GM21825 (cell line): ENCODE measurements around the gene BPIFB1.

Source experiments
- ATAC-seq: cut with Tn5 transposase; IDR thresholded peaks from one replicate; pipeline ENCODE4 v1.9.1; 2021; ENCODE audit warnings: mild to moderate bottlenecking, moderate library complexity; ENCODE audit not compliant: unreplicated experiment

BPIFB1 gene

DNA sequence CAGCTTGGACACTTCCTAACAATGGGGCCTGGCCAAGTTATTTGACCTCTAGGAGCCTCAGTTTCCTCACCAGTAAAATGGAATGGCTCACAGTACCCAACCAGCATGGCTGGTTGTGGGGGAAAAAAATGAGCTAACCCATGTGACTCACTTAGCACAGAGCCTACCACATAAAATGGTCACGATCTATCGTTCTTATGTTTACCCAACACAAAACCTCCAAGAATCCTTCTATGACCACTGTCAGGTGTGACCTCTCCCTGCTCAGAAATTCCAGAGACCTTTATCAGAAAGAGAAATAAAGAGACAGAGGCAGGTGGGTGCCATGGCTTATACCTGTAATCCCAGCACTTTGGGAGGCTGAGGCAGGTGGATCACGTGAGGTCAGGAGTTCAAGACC lies 39.4 kb downstream of the BPIFB1 start:
- ATAC-seq, result no peak

DNA sequence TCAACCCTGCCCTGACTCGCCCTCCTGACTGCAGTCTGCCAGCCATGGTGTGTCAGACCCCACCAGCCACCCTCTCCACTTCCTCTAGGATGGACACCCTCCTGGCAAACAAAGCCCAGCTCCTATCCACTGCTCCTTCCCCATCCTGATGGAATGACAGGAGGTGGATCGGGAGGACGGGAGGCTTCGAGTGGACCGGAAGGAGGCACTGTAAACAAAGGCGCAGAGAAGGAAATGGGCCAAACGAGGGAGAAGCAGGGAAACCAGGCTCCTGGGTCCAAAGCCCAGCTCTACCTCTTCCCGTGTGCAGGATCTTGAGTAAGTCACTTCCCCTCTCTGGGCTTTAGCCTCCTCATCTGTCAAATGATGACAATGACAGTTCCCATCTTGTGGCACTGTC lies 40.2 kb downstream of the BPIFB1 start:
- no peak for ATAC-seq

DNA sequence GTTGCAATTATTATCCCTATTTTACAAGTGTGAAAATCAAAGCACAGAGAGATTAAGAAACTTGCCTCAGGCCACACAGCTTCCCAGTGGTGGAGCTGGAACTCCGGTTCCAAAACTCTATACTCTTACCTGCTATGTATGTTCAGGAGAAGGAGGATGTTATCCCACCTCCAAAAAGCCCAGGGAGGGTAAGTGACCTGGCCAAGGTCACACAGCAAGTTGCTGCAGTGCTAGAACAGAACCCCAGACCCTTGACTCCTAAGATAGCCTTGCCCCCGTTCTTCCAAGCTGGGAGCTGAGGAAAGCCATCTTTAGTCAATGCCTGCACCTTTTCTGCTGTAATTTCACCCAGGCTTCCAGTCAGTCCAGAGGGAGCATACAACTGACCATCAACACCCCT lies 42.3 kb downstream of the BPIFB1 start:
- no peak for ATAC-seq

DNA sequence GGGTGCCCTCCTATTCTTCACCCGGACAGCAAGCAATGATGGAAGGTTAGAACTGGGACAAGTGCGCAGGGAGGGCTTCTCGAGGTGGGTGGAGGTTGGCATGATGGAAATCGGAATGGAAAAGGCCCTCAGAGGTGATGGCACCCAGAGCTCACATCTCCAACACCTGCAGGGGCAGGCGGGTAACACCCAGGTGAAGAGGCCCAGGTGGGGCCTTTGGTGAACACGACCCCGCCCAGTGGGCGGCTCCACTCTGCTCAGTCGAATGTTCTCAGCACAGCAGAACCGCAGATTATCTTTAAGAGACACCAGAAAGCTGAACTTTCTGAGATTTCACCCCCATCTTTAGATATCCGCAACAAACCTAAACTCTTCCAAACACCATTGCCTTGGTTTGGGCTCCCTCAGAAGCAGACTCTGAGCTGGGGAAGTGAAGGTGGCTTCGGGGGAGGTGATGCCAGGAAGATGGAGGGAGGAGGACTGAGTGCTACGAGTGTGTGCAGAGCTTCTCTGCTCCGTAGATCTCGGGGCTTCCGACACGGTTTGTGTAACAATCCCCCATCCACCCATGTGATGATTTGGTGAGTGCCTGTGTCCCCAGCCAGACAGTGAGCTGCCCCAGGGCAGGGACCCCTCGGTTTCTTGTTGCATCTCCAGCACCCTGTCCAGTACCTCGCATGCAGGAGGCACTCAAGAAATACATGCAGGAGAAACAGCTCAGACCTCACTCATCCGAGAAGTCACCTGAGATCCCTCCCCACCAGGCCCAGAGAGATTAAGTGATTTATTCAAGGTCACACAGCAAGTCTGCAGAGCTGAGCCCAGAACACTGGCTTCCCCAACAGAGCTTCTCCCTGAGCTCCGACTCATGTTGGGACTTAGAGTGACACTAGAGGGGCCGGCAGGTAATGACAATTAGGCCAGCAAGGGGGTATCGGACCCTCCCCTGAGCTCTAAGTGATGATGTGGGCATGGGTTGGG lies 45.4 kb downstream of the BPIFB1 start:
- ATAC-seq, result no peak

DNA sequence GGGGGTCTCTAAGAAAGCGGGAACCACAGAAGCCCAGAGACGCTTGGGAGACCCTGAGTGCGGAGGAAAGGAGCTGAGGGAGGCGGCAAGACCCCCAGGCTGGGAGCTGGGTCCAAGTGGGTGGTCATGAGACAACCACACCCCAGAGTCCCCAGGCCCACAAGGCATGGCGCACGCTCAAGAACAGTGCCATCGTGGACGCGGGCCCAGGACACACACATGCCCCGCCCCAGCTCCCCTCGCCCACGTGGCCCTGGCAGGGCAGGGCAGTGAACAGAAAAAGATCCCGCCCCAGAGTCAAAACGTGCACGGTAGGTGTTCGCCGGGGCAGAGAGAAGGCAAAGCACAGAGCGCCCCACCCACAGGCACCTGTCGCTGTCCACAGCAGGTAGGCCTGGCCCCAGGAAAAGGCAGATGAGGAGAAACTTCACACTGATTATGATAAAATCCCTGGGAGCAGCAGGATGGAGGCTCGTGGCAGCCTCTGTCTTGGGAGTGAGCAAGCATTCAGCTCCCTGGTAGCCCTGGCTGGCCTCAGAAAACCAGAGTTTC lies 50.0 kb downstream of the BPIFB1 start:
- no peak for ATAC-seq

DNA sequence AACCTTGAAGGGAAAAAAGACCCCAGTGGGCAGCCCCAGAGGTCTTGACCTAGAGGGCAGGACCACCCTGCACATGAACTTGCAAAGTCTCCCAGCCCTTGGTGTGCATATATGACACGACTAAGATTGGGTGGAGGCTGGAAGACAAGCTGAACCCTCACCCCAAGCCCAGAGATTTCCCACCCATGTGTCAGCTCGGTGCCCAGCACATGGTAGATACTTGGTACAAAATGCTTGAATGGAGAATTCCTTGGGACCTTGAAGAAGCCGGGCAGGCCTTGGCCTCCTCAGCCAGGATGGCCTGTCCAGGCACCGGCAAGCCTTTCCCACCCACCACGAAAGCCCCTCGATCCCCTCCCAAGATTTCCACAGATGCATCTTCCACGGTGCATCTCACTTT lies 50.6 kb downstream of the BPIFB1 start:
- no peak for ATAC-seq

DNA sequence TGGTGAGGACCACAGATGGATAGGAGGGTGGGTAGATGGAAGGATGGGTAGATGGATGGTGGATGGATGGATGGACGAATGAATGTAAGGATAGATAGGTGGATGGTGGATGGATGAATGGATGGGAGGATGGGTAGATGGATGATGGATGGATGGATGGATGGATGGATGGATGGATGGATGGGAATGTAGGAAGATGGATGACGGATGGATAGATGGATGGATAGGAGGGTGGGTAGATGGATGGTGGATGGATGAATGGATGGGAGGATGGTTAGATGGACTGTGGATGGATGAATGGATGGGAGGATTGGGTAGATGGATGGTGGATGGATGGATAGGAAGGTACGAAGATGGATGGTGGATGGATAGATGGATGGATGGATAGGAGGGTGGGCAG lies 51.1 kb downstream of the BPIFB1 start:
- no peak for ATAC-seq

DNA sequence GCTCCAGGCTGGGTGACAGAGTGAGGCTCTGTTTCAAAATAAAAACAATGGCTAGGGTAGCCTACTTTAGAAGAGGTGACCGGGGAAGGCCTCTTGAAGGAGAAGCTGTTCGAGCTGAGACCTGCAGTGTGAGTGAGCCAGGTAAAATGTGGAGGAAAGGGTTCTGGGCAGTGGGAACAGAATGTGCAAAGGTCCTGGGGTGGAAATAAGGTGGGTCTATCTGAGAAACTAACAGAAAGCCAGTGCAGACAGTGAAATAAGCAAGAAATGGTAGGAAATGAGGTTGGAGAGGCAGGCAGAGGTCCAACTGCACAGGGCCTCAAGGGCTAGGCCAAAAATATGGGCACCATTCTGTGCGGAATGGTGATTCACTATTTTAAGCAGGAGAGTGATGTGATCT lies 53.4 kb downstream of the BPIFB1 start:
- ATAC-seq, result no peak

DNA sequence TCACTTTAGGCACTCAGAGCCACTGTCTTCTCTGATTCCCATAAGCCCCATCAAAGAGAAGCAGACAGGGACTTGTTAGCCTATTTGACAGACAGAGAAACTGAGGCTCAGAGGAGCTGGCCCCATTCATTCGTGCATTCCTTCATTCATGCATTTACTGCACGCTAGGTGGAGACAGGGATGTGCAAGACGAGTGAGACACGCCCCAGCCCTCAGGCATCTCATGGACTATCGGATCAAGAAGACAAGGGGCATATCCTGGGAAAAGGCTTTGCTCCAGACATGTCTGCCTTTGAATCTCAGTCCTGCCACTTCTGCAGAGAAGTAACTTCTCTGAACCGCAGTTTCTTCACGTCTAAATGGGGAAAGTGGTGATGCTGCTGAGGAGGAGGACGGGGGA lies 54.1 kb downstream of the BPIFB1 start:
- ATAC-seq, result no peak

DNA sequence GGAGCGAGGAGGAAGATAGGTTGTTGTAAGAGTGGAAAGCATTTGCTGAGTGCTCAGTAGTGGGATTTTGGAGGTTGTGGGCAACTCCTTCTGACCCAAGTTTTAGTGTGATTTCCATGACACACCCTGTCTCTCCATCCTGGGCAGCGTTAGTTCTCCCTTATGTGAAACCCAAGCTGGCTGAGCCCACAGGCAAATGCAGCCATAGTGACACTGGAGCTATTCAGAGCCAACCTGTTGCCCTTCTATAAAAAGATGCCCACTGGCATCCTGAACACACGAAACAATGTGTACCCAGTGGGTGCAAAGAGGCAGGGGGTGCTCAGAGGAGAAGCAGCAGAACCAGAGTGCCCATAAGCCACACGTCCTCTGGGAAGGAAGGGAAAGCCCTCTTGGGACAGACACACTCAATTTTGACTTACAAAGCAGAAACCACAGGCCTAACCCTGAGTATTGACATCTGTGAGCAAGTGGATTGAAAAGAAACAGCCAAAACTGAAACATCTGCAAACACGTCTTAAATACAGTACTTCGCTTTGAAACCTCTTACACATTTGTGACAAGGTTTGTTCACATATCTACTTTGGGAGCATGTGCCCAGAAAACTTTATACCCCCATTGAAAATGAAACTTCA lies 54.6 kb downstream of the BPIFB1 start:
- peak; percentile 61 for ATAC-seq

DNA sequence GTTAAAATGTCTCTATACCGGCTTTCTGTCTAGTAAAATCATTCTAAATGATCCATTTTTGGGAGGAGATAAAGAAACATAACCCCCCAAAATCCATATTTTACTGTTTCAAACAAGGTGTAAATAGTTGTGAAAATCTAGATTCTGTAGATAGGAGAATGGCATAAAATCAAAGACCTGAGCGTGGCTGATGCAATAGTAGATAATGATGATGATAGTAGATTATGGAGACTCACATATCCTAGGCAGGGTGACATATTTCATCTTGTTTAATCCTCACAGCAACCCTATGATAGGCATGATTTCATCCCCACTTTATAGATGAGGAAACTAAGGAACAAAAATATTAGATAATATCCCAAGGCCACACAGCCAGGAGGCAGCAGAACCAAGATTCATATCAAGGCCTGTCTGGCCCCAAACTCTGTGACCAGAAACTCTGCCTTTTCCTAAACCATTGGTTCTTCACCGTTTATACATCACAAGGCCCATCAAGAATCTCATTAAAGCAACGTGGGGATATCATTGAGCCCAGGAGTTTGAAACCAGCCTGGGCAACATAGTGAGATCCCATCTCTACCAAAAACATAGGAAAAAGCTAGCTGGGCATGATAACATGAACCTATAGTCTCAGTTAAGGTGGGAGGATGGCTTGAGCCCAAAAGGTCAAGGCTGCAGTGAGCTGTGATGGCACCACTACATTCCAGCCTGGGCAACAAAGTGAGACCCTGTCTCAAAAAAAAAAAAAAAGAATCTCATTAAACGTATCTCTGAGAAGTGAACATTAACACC lies 55.6 kb downstream of the BPIFB1 start:
- ATAC-seq, result no peak

DNA sequence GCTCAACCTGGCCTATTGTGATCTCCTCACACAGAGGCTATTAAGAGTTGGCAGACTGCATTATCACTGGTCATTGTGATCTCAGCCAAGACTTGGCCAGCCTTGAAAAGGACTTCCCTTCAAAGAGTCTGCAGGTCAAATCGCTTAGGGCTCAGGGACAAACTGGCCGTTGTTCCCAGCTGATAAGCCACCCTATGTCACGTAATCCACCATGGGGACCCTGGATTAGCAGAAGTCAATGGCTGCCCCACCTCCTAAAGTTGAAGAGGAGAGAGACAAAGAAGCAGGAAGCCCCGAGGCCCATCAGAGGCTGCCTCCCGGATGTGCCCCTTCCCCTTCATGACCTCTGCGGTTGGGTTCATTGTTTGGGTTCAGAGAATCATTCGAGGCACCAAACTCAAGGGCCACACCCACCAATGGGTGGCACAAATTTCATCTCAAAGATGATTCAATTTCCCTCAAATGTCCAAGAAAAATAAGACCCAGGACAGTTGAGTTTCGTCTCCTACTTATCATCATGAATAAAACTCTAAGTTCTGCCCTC lies 56.6 kb downstream of the BPIFB1 start:
- ATAC-seq, result no peak

DNA sequence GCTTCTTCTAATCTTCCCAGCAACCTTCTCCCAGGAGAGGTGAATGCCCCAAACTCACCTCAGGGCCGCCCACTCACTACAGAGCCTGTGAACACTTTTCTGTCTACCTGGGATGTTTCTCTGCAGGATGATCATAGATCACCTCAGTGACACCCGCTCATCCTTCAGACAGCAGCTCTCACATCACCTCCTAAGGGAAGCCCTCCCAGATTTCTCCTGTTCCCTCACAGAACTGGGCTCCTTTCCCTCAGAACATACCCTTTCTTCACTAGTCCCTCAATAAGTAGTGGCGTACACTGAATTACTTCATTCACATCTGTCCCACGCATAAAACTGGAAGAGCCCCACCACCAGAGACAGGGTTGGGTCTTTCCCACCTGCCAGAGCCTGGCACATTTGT lies 60.5 kb downstream of the BPIFB1 start:
- ATAC-seq, result no peak

DNA sequence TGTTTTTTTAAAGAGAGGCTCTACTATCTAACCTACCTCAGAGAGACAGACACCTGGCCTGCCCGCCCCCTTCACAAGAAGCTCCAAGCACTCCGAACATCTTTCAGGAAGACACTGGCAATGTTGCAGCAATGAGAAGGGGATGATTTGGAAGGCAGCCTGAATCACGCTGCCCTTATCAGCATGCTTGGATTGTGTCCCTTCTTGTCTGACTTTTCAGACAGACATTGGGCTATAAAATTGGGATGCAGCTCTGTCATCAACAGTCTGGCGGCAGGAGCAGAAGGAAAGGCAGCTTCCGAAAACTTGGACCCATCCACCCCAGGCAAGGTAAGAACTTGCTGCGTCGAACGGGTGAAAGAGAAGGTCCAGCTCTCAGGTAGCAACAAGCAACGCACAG lies 62.3 kb downstream of the BPIFB1 start:
- no peak for ATAC-seq

DNA sequence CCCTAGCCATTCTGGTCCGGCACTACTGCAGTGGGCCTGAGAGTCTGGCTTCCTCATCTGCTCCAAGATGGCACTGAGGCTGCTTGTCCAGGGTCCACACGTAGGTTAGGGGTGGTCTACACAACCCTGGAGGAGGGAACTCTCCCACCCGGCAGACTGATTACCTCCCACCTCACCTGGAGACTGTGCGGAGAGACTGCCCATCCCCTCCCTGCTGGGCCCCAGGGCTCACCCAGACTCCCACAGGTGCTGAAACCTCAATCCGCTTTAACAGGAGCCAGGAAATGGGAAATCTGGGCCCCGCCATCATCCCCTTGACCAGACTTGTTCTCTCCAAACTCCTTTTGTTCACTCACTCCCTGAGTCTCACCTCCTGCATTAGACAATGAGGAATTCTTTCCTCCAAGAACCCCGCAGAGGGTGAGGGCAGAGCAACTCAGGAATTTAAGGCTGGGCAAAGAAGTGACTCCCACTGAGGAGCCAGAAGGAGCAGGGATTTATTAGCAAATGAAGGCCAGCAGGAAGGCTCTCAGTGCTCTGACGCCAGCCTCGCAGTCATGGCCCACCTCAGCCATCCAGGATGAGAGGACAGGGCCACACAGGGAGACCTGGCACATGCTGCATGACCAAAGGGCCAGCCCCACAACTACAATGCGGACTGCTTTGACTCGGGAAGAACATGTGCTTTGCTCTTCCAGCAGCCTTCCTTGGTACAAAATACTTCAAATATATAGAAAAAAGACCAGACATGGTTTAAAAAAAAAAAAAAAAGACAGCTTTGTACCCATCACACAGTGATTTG lies 65.3 kb downstream of the BPIFB1 start:
- ATAC-seq, result no peak

DNA sequence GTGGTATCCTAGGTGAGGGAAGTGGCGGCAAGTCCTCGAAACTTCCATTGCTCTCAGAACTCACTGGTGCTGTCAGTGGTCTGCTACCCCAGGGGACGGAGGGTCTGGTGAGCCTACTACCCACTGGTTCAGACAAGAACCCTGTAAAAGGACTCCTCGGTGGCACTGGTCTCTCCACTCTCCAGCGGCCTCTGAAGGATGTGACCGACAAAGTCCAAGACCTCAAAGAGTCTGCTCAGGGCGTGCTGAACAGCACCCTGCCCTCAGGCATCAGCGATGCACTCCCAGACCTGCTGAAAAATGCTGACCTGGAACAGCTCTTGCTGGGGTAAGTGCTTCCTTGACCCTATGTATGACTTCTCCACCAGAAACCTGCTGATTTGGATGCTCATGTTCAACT lies 66.5 kb downstream of the BPIFB1 start:
- no peak for ATAC-seq

DNA sequence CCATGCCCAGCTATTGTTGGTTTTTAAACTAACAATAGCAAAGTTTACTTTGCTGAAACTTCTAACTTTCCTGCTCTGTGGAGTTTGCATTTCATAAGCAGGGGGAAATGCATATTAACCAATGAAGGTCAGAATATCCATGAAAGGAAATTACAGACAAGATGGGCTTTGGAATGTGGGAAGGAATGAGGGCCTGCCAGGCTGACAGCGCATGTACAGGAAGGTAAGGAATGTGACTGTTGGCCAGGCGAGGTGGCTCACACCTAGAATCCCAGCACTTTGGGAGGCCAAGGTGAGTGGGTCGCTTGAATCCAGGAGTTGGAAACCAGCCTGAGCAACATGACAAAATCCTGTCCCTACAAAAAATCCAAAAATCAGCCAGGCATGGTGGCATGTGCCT lies 68.7 kb downstream of the BPIFB1 start:
- no peak for ATAC-seq

DNA sequence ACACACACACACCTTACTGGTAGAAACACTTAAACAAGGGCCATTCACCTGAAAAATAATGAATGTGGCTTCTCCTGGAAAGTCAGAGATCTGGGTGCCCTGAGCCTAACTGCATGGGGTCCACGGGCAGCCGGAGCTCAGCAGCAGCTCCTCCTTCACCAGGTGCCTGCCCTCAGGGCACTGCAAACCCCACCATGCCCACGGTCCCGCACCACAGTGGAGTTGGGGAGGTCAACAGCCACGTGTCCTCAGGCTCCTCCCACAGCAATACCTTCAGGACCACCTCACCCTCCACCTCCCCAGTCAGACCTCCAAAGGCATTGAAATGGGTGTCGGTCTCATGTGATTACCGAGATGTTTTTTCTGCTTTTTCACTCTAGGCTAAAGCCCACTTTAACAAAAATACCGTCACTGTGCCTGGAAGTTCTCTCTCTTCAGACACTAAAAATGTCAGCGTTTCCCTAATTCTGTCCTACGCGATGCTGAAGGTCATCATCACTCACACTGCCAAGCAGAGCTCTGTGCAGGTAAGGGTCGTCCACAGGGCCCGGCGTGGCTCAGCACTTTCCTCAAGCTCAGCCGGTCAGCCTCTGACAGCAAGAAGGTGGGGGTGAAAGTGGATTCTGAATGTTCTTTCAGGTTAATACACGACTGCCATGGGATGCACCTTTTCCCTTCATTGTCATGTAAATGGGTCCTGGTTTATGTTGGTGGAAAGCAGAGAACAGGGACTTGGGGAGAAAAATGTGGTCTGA lies 69.4 kb downstream of the BPIFB1 start:
- ATAC-seq, result no peak

DNA sequence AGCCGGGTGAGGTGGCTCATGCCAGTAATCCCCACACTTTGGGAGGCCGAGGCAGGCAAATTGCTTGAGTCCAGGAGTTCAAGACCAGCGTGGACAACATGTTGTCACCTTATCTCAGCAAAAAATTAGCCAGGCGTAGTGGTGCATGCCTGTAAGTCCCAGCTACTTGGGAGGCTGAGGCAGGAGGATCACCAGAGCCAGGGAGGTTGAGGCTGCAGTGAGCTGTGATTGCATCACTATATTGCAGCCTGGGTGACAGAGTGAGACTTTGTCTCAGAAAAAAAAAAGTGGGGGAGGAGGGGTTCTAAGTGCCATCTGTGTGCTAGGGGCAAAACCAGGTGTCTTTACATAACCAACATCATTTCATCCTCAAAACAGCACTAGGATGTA lies 70.0 kb downstream of the BPIFB1 start:
- ATAC-seq, result no peak
